ENCODE measurements around the gene IGF1R.
A peak's percentile ranks its signal among the peaks of the same experiment; 100 is the strongest.
"Not testable (repeated sequence)": the region's sequence is repeated elsewhere in the genome, so short reads cannot be mapped to it uniquely, and the experiment has no call there.

IGF1R gene

GRCh38 chr15:98647774-98648653, at the start of gene IGF1R:
TSS of gene IGF1R (plus strand) at chr15:98648539. CDS start at chr15:98649582, 1,043 bp downstream.
- peak; percentile 77 to 79 for DNase-seq (ENCODE audit: low read depth in 2 of 2)

DNA sequence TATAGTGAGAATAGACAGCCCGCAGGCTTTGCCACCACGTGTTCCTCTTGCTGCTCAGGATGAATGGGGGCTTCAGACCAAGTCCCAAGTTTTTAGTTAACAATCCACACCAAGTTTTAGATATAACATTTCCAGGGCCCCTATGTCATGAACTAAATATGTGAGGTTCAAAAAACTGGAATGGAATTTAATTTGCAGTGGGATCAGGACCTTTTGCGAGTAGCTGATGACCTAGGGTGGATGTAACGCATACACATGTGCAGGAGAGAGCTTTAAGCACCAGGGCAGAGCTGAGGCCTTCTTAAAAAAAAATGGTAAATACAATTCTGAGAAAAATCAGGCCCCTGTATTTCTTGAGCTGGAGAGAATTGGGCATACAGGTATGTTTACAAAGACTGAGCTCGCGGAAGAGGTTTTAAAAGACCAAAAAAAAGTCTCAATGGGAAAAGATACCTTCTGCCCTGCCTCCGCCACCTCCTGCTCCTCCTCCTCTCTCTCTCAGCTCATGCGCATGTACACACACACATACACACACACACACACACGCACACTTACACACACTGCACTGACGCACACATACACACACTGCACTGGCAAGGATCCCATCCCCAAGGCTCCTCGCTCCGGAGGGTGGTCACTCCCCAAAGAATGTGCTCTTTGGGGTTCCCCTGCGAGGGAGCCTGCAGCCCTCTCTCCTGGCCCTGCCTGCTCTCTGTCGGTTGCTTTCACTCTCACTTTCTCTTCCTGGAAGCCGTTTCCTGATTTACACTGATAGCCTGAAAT, 48.2 kb upstream of the IGF1R start:
- DNase-seq (ENCODE audit: low read depth in 2 of 2): peak; percentile 17 to 20

DNA sequence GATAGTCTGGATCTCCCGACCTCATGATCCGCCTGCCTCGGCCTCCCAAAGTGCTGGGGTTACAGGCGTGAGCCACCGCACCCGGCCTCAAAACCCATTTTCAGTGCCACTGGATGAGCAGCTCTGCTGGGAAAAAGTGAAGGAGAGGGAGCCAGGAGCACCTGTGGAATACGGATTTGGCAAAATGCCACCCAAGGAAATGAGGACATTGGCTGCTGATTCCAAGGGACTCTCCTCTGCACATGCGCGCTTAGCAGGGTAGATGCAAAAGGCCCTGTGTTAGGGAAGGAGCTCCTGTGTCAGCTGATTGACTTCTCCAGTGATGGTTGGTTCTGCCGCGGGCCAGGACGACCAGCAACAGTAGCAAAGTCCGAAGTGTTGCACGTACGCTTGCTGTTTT, 43.4 kb upstream of the IGF1R start:
- DNase-seq (ENCODE audit: low read depth in 2 of 2): no peak

- no peak for DNase-seq (ENCODE audit: low read depth in 2 of 2)
Measured at GRCh38 chr15:98609144-98609852, 39.0 kb upstream of the IGF1R start.

- DNase-seq (ENCODE audit: low read depth in 2 of 2): no peak
Measured at GRCh38 chr15:98610991-98611390, 37.3 kb upstream of the IGF1R start.

- no peak for DNase-seq (ENCODE audit: low read depth in 2 of 2)
Measured at GRCh38 chr15:98611808-98612207, 36.5 kb upstream of the IGF1R start.

GRCh38 chr15:98612490-98613110, 35.7 kb upstream of the IGF1R start:
- no peak for DNase-seq (ENCODE audit: low read depth in 2 of 2)

- DNase-seq (ENCODE audit: low read depth in 2 of 2): no peak
Measured at GRCh38 chr15:98614681-98615080, 33.7 kb upstream of the IGF1R start.

GRCh38 chr15:98616397-98616796, 31.9 kb upstream of the IGF1R start:
- DNase-seq (ENCODE audit: low read depth in 2 of 2): no peak

DNA sequence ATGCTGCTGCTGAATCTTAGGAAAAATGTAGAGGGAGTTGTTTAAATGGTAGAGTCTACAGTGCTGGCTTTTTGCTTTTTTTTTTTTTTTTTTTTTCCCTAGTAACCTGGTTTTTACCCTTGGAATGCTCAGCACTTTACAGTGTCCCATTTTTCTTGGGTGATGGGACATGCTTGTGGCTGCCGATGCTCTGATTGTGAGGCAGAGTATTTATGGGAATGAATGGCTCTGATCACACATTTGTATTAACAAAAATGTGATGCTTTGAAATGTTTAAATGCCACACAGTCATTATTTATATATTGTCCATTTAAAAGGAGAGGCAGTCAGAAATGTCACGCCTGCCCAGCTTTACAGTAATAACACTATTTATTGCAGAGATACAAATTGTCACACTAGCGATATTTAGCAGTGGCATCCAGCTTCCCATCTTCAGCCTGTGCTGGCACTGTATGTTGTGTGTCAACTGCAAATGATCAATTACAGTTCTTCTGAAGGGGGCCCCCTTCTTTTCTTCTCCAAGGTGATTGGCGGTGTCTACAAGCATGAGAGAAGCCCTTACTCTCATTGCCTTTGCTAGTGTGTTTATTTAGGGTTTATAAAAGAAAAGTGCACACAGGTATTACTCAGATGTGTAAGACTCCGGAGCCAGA, 30.9 kb upstream of the IGF1R start:
- DNase-seq (ENCODE audit: low read depth in 2 of 2): no peak

- not testable (repeated sequence) for DNase-seq (ENCODE audit: low read depth in 2 of 2)
Measured at GRCh38 chr15:98618576-98618975, 29.8 kb upstream of the IGF1R start.

- no peak for DNase-seq (ENCODE audit: low read depth in 2 of 2)
Measured at GRCh38 chr15:98620020-98620419, 28.3 kb upstream of the IGF1R start.

DNA sequence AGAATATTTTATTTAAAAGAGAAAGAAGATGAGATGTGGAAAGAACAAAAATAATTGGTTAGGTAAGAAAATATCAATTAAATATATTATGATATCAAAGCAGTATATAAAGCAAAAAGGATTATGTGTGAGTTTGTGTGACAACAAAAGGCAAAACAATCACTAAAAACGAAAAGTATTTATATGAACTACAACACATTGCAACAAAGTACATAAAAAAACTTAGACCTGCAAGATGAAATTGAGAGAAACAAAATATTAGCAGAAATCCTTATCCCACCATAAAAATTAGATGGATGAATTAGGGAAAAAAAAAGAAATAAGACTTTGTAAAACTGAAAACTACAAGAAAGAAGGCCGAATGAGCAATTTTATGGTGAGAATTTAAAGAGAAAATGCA, 27.3 kb upstream of the IGF1R start:
- no peak for DNase-seq (ENCODE audit: low read depth in 2 of 2)

DNA sequence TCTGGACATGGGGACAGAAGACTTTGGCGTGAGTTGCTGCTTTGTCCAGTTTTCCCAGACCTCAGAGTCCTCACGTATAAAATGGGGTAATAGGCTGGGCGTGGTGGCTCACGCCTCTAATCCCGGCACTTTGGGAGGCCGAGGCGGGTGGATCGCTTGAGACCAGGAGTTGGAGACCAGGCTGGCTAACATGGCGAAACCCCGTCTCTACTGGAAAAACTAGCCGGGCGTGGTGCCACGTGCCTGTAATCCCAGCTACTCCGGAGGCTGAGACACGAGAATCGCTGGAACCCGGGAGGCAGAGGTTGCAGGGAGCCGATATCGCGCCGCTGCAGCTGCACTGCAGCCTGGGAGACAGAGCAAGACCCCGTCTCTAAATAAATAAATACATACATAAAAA, 22.7 kb upstream of the IGF1R start:
- DNase-seq (ENCODE audit: low read depth in 2 of 2): no peak

- DNase-seq (ENCODE audit: low read depth in 2 of 2): no peak
Measured at GRCh38 chr15:98626153-98626552, 22.2 kb upstream of the IGF1R start.

- no peak for DNase-seq (ENCODE audit: low read depth in 2 of 2)
Measured at GRCh38 chr15:98628216-98628615, 20.1 kb upstream of the IGF1R start.

- no peak for DNase-seq (ENCODE audit: low read depth in 2 of 2)
Measured at GRCh38 chr15:98635848-98636247, 12.5 kb upstream of the IGF1R start.

DNA sequence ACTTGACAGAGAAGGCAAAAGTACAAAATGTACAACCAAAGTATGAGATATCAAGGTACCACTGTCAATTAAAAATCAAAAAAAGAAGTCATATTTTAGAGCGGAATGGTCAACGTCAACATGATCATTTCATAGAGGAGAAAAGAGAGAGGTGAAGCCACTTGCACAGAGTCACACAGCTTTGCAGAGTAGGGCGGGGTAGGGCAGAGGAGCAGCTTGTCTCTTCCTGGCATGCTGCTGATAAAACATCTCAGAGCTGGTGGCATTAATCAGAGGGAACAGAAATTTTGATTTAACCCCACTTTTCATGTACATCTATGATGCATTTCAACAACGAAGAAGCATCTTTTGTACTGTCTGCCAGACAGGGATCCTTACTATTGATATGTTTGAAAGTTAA, 5.2 kb upstream of the IGF1R start:
- no peak for DNase-seq (ENCODE audit: low read depth in 2 of 2)

- no peak for DNase-seq (ENCODE audit: low read depth in 2 of 2)
Measured at GRCh38 chr15:98646546-98647025, 1.8 kb upstream of the IGF1R start.

- peak; percentile 60 to 66 for DNase-seq (ENCODE audit: low read depth in 2 of 2)
Measured at GRCh38 chr15:98647026-98647773, 1.1 kb upstream of the IGF1R start.

Data from stimulated activated CD4-positive, alpha-beta T cell treated with anti-CD3 and anti-CD28 coated beads, Interleukin-12 subunit alpha, Interleukin-12 subunit beta, amount 100 ng/mL, for 24 hours (primary cell).